B cell (primary cell): ENCODE measurements around the gene AVPI1. TPM values are rescaled to one million over a fixed set of nuclear protein-coding genes. Genes with fewer than 3 reads are reported as not detected.
"Not testable (repeated sequence)": the region's sequence is repeated elsewhere in the genome, so short reads cannot be mapped to it uniquely, and the experiment has no call there.

Experiments used
- ATAC-seq: fragments of 200-7000 bp; cut with Tn5 transposase; one replicate; pipeline ENCODE4 v1.10.0; 2021; ENCODE audit warnings: low read depth, mild to moderate bottlenecking, moderate number of reproducible peaks, moderate library complexity
- CTCF ChIA-PET: fragments of 350-600 bp; sonication (Branson Sonifier 250); formaldehyde crosslinking; loops from one replicate; lab custom pipeline; 2021; ENCODE audit warnings: antibody characterized with exemption, inconsistent platforms; lab: Charles Lee
- POLR2A ChIA-PET: fragments of 350-600 bp; sonication (Branson Sonifier 250); formaldehyde crosslinking; loops from one replicate; lab custom pipeline; 2021; ENCODE audit warnings: antibody characterized with exemption; lab: Charles Lee
- DNase-seq: peaks from one replicate; pipeline ENCODE4 v3.0.0; 2013
- H2AFZ ChIP-seq: 2 replicates; pipeline ENCODE4 v1.6.1; 2012; ENCODE audit warnings: mild to moderate bottlenecking, low read depth, low read length; ENCODE audit not compliant: insufficient read depth, poor library complexity, severe bottlenecking
- H3K27ac ChIP-seq, 2 donors: 1 replicate in 1 of 2; 2 replicates in 1 of 2; pipeline ENCODE4 v1.5.1; 2012 to 2013; ENCODE audit warnings: low read length in 2 of 2, mild to moderate bottlenecking in 2 of 2, moderate library complexity in 1 of 2
- H3K27me3 ChIP-seq, 4 experiments: fragments of 200-600 bp in 1 of 4; sonication (generic) in 1 of 4; replicated peaks in 1 of 4; 1 replicate in 2 of 4; 2 replicates in 2 of 4; pipeline versions ENCODE4 v1.6.1 to v1.7.0; 2013 to 2016; ENCODE audit warnings: low read length in 3 of 4, mild to moderate bottlenecking in 2 of 4, mixed read lengths in 1 of 4, moderate library complexity in 1 of 4; ENCODE audit not compliant: insufficient read depth in 4 of 4, control insufficient read depth in 3 of 4; ENCODE audit errors: control extremely low read depth in 1 of 4
- H3K36me3 ChIP-seq, 2 experiments: replicated peaks in 1 of 2; 1 replicate in 1 of 2; 2 replicates in 1 of 2; pipeline versions ENCODE4 v1.6.1 to v1.7.1; 2013; ENCODE audit warnings: low read length in 1 of 2; ENCODE audit not compliant: insufficient read depth in 2 of 2, control insufficient read depth in 1 of 2; ENCODE audit errors: control extremely low read depth in 1 of 2, extremely low read depth in 1 of 2
- H3K4me1 ChIP-seq, 2 donors: fragments of 200-600 bp in 1 of 2; sonication (generic) in 1 of 2; 1 replicate in 1 of 2; 2 replicates in 1 of 2; pipeline versions ENCODE4 v1.5.1 to v1.6.1; 2013 to 2017; ENCODE audit warnings: low read length in 2 of 2; ENCODE audit not compliant: control insufficient read depth in 2 of 2, insufficient read depth in 2 of 2
- H3K4me2 ChIP-seq: replicated peaks from 2 replicates; pipeline ENCODE3; 2012; ENCODE audit warnings: mild to moderate bottlenecking, low read depth, low read length; ENCODE audit not compliant: poor library complexity, severe bottlenecking
- H3K4me3 ChIP-seq, 5 experiments: fragments of 200-600 bp in 1 of 5; sonication (generic) in 1 of 5; 1 replicate in 3 of 5; 2 replicates in 2 of 5; pipeline versions ENCODE4 v1.5.1 to v1.7.0; 2011 to 2016; ENCODE audit warnings: low read length in 4 of 5, mild to moderate bottlenecking in 4 of 5, low read depth in 2 of 5, control low read depth in 1 of 5, moderate library complexity in 1 of 5; ENCODE audit not compliant: insufficient read depth in 1 of 5; ENCODE audit errors: control extremely low read depth in 1 of 5, extremely low read depth in 1 of 5
- H3K79me2 ChIP-seq: fragments of 200-600 bp; sonication (generic); one replicate; pipeline ENCODE4 v1.6.0; 2016; ENCODE audit warnings: low read length; ENCODE audit not compliant: control insufficient read depth, insufficient read depth
- H3K9ac ChIP-seq: fragments of 200-600 bp; sonication (generic); 2 replicates; pipeline ENCODE4 v1.6.1; 2017; ENCODE audit warnings: mild to moderate bottlenecking, low read length, moderate library complexity
- H3K9me3 ChIP-seq, 3 donors: one replicate each; pipeline versions ENCODE4 v1.6.1 to v1.7.1; 2013; ENCODE audit warnings: low read length in 2 of 3; ENCODE audit not compliant: control insufficient read depth in 2 of 3, insufficient read depth in 1 of 3; ENCODE audit errors: control extremely low read depth in 1 of 3
- H4K20me1 ChIP-seq: 2 replicates; pipeline ENCODE4 v1.6.0; 2012; ENCODE audit warnings: mild to moderate bottlenecking, low read length; ENCODE audit not compliant: insufficient read depth, control insufficient read depth, poor library complexity, severe bottlenecking
- H3K27ac Mint-ChIP-seq: one replicate; pipeline ENCODE4 v1.8.0; 2021; ENCODE audit warnings: mixed read lengths
- H3K27me3 Mint-ChIP-seq: one replicate; pipeline ENCODE4 v1.8.0; 2021; ENCODE audit warnings: mixed read lengths
- H3K4me1 Mint-ChIP-seq: one replicate; pipeline ENCODE4 v1.8.0; 2021; ENCODE audit warnings: mixed read lengths
- H3K4me3 Mint-ChIP-seq: one replicate; pipeline ENCODE4 v1.8.0; 2021; ENCODE audit warnings: mixed read lengths
- H3K9me3 Mint-ChIP-seq: one replicate; pipeline ENCODE4 v1.8.0; 2022; ENCODE audit warnings: mixed read lengths; ENCODE audit not compliant: insufficient read depth
- CTCF ChIP-seq: fragments of 200-600 bp; IDR thresholded peaks from one replicate; pipeline ENCODE4 v1.8.0; 2022; ENCODE audit warnings: antibody characterized with exemption, mild to moderate bottlenecking
- EZH2 ChIP-seq: IDR thresholded peaks from 2 replicates; pipeline ENCODE4 v1.6.1; 2012; ENCODE audit warnings: borderline replicate concordance, low read depth, mild to moderate bottlenecking, moderate library complexity, low read length; ENCODE audit not compliant: insufficient read depth, poor library complexity, severe bottlenecking
- WGBS: methylation state at CpG from one replicate; pipeline ENCODE4 v1.1.5; 2013; ENCODE audit warnings: missing lambda C conversion rate; ENCODE audit not compliant: insufficient coverage; 5-methylcytosine and 5-hydroxymethylcytosine counted together
- intact Hi-C: fragments of 100-400 bp; cut with micrococcal nuclease; formaldehyde crosslinking; loops from one replicate; pipeline ENCODE4 v1.10.0; 2022
- polyA plus RNA-seq: library from polyadenylated mRNA; depleted of rRNA; stranded (reverse); fragments of >200 nt; gene quantifications from 2 replicates; pipeline ENCODE4 v1.2.3, GENCODE V29; 2012
- total RNA-seq, 2 donors: library from RNA; stranded (reverse); fragments of 120-200 nt in 1 of 2; gene quantifications; 1 replicate in 1 of 2; 2 replicates in 1 of 2; pipeline versions ENCODE4 v1.2.3 to v1.2.4, GENCODE V29; 2013 to 2022

The AVPI1 gene
- total and polyA plus RNA-seq, 2 donors (not counting 1 experiment from before 2014, with no cell fraction given) = 3.6 to 3.9 TPM

- Histone ChIP-seq H3K4me1 (peaks cover 19 to 29% of the 10 kb centered on the region in 2 donors), H3K27me3 (no peaks in the 10 kb centered on the region), H3K79me2 (peaks cover 57% of the 10 kb centered on the region), H3K36me3 (peaks cover 0 to 14% of the 10 kb centered on the region in 2 experiments), H3K4me3 (no peak overlapping the region), H2AFZ (no peak overlapping the region), H3K9ac (no peak overlapping the region), H4K20me1 (no peaks in the 10 kb centered on the region), H3K4me2 (no peak overlapping the region), H3K27ac (no peak overlapping the region), H3K9me3 (no peaks in the 10 kb centered on the region)
- Mint-ChIP-seq H3K27ac (no peak overlapping the region), H3K4me1 (peaks cover 39% of the 10 kb centered on the region), H3K4me3 (no peak overlapping the region), H3K27me3 (no peaks in the 10 kb centered on the region), H3K9me3 (no peaks in the 10 kb centered on the region)
- WGBS = 100% methylated on average over 1 of the region's 4 CpGs
- ATAC-seq (no peak), DNase-seq (no peak)
- ChIA-PET POLR2A (no interaction called here), CTCF (interaction anchor here (1.2 kb wide), 1 partner anchor 11 kb away, joined by 3 read pairs; no protein-coding TSS in a partner anchor)
- TF ChIP-seq EZH2 (no peak), CTCF (no peak)
- intact Hi-C loops = no loop called here
Observed at GRCh38 chr10:97644936-97645335, 42.1 kb downstream of the AVPI1 start.

GRCh38 chr10:97643441-97643985 is 43.5 kb downstream of the AVPI1 start:
- no peak overlapping the region for H3K4me3 ChIP-seq
- H3K4me1 ChIP-seq = peaks cover 11 to 22% of the 10 kb centered on the region in 2 donors
- H3K4me3 Mint-ChIP-seq = peak overlapping the region; percentile 40
- no peak overlapping the region for H3K27ac Mint-ChIP-seq
- H3K79me2 ChIP-seq = peaks cover 54% of the 10 kb centered on the region
- no peak overlapping the region for H3K27ac ChIP-seq
- peaks cover 28% of the 10 kb centered on the region for H3K4me1 Mint-ChIP-seq
- H3K9ac ChIP-seq = no peak overlapping the region
- H2AFZ ChIP-seq = no peak overlapping the region
- no peak for DNase-seq
- 100% methylated on average over 2 of the region's 4 CpGs for WGBS
- POLR2A ChIA-PET = no interaction called here
- H4K20me1 ChIP-seq = no peaks in the 10 kb centered on the region
- H3K27me3 ChIP-seq = no peaks in the 10 kb centered on the region
- no peaks in the 10 kb centered on the region for H3K9me3 Mint-ChIP-seq
- intact Hi-C loops = no loop called here
- no peak for TF ChIP-seq CTCF
- no peak for TF ChIP-seq EZH2
- H3K36me3 ChIP-seq = peaks cover 0 to 14% of the 10 kb centered on the region in 2 experiments
- no peaks in the 10 kb centered on the region for H3K9me3 ChIP-seq
- H3K27me3 Mint-ChIP-seq = no peaks in the 10 kb centered on the region
- H3K4me2 ChIP-seq = no peak overlapping the region
- no peak for ATAC-seq
- CTCF ChIA-PET = interaction anchor here (1.2 kb wide), 2 partner anchors 12 to 43 kb away, joined by 3 read pairs; partner anchors contain the start of gene AVPI1

- WGBS = 91% methylated on average over 8 of the region's 13 CpGs
- H3K4me3 ChIP-seq, H3K9me3 ChIP-seq, H3K9me3 Mint-ChIP-seq, POLR2A ChIA-PET, H3K27me3 Mint-ChIP-seq, H3K4me2 ChIP-seq, H4K20me1 ChIP-seq, ATAC-seq, H3K27ac Mint-ChIP-seq, H3K27ac ChIP-seq, H3K9ac ChIP-seq, H3K27me3 ChIP-seq, intact Hi-C loops, H2AFZ ChIP-seq, DNase-seq: not testable (repeated sequence)
- Histone ChIP-seq H3K36me3 (peaks cover 0 to 14% of the 10 kb centered on the region in 2 experiments), H3K79me2 (peaks cover 46% of the 10 kb centered on the region), H3K4me1 (peaks cover 8 to 18% of the 10 kb centered on the region in 2 donors)
- Mint-ChIP-seq H3K4me3 (peak overlapping the region; percentile 54), H3K4me1 (peaks cover 24% of the 10 kb centered on the region)
- CTCF ChIA-PET = interaction anchor here (1.2 kb wide), 1 partner anchor 44 kb away, joined by 3 read pairs; the partner anchor contains the start of gene AVPI1
Observed at GRCh38 chr10:97642471-97643159, 44.4 kb downstream of the AVPI1 start.
